ENCODE measurements around the gene UAP1L1. TPM values are rescaled to one million over a fixed set of nuclear protein-coding genes. Genes with fewer than 3 reads are reported as not detected.
A peak's percentile ranks its signal among the peaks of the same experiment; 100 is the strongest.

The UAP1L1 gene
- total RNA-seq, 1 experiment from 2014 or later = 9.0 TPM

DNA sequence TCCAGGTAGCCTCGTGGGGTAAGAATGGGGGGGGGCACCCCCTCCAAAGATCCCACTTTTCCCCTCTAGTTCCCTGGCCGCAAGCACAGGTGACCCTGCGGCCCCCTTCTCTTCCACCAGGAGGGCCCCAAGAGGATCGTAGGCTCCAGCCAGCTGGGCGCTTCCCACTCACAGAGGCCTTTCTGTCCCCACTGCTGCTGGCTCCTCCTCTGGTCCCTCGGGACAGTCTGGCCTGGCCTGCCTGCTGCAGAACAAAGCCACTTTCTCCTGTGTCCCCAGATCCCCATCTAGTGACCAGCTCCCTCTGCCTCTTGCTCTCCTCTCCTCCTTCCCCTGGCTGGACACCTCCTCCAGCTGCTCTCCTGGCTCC is 6.4 kb upstream of the UAP1L1 start:
- Histone ChIP-seq H3K4me3 (ENCODE audit: insufficient read depth, low read depth, low read length) (peak overlapping the region; percentile 41), H3K27me3 (ENCODE audit: control insufficient read depth, insufficient read depth, low read length) (no peaks in the 10 kb centered on the region), H3K36me3 (replicated peaks; ENCODE audit: control insufficient read depth, insufficient read depth, low read length) (peaks cover 1% of the 10 kb centered on the region)
- no peak for DNase-seq

DNA sequence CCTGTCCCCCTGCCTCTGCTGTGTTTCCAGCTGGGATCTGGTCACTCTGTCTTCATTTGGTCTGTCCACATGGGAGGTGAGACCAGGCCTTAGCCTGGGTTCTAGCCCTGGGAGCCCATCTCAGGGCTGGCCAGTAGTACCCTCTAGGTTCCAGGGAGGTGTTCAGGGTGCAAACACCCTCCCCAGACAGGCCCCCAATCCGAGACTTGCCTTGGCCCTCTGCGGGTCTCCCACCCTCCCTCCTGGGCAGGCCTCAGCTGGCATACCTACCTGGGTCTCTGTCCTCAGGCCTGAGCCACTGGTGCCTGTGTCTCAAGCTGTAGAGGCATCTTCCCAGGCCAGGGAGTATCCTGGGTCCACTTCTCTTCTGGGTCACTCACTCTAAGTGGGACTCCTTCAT is 6.0 kb upstream of the UAP1L1 start:
- no peak for DNase-seq
- Histone ChIP-seq H3K4me3 (ENCODE audit: insufficient read depth, low read depth, low read length) (peak overlapping the region; percentile 41), H3K27me3 (ENCODE audit: control insufficient read depth, insufficient read depth, low read length) (no peaks in the 10 kb centered on the region), H3K36me3 (replicated peaks; ENCODE audit: control insufficient read depth, insufficient read depth, low read length) (no peaks in the 10 kb centered on the region)

- Histone ChIP-seq H3K36me3 (replicated peaks; ENCODE audit: control insufficient read depth, insufficient read depth, low read length) (no peaks in the 10 kb centered on the region), H3K27me3 (ENCODE audit: control insufficient read depth, insufficient read depth, low read length) (peaks cover 13% of the 10 kb centered on the region), H3K4me3 (ENCODE audit: insufficient read depth, low read depth, low read length) (no peak overlapping the region)
- DNase-seq = no peak
Measured at GRCh38 chr9:137073992-137074399, 3.3 kb upstream of the UAP1L1 start.

GRCh38 chr9:137074657-137075274 is 2.6 kb upstream of the UAP1L1 start:
- no peak overlapping the region for H3K4me3 ChIP-seq (ENCODE audit: insufficient read depth, low read depth, low read length)
- no peaks in the 10 kb centered on the region; the same call in none of the 2 replicates for H3K36me3 ChIP-seq (replicated peaks; ENCODE audit: control insufficient read depth, insufficient read depth, low read length)
- no peak for DNase-seq
- H3K27me3 ChIP-seq (ENCODE audit: control insufficient read depth, insufficient read depth, low read length) = peaks cover 13% of the 10 kb centered on the region

GRCh38 chr9:137075275-137075775 is 2.0 kb upstream of the UAP1L1 start:
- Histone ChIP-seq H3K27me3 (ENCODE audit: control insufficient read depth, insufficient read depth, low read length) (peaks cover 13% of the 10 kb centered on the region), H3K36me3 (replicated peaks; ENCODE audit: control insufficient read depth, insufficient read depth, low read length) (no peaks in the 10 kb centered on the region; the same call in none of the 2 replicates), H3K4me3 (ENCODE audit: insufficient read depth, low read depth, low read length) (no peak overlapping the region)
- no peak for DNase-seq

- Histone ChIP-seq H3K27me3 (ENCODE audit: control insufficient read depth, insufficient read depth, low read length) (peaks cover 13% of the 10 kb centered on the region), H3K4me3 (ENCODE audit: insufficient read depth, low read depth, low read length) (peak overlapping the region; percentile 44), H3K36me3 (replicated peaks; ENCODE audit: control insufficient read depth, insufficient read depth, low read length) (peaks cover 1% of the 10 kb centered on the region)
- peak; percentile 59 for DNase-seq
Measured at GRCh38 chr9:137076636-137077009, 694 bp upstream of the UAP1L1 start.

DNA sequence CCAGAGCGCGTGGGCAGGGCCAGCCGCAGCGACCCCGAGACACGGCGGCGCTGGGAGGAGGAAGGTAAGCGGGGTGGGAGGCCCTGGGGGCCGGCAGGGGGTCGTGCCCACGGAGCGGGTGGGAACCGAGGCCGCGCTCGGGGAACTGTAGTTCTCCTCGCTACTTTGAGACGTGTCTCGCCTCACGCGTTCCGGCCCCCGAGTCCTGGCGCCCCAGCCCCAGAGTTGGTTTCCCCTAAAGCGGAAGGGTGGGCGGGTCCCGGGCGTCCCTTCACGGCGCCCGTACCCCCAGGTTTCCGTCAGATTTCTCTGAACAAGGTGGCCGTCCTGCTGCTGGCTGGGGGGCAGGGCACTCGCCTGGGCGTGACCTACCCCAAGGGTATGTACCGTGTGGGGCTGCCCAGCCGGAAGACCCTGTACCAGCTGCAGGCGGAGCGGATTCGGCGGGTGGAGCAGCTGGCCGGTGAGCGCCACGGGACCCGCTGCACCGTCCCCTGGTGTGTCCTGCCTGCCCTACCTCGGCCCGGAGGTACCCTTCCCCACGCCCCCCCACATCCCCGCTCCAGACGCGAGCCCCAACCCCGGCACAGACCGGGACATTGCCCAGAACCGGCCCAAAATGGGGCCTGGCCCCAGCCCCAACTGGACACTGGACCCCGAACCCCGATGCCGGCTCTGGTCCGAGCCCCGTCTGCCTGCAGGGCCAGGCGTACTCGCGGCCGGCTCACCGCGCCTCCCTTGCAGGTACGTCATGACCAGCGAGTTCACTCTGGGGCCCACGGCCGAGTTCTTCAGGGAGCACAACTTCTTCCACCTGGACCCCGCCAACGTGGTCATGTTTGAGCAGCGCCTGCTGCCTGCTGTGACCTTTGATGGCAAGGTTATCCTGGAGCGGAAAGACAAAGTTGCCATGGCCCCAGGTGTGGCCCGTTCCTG is 709 bp downstream of the UAP1L1 start:
- peaks cover 13% of the 10 kb centered on the region for H3K27me3 ChIP-seq (ENCODE audit: control insufficient read depth, insufficient read depth, low read length)
- H3K4me3 ChIP-seq (ENCODE audit: insufficient read depth, low read depth, low read length) = peak overlapping the region; percentile 73
- peak; percentile 74 for DNase-seq
- peaks cover 2% of the 10 kb centered on the region for H3K36me3 ChIP-seq (replicated peaks; ENCODE audit: control insufficient read depth, insufficient read depth, low read length)

DNA sequence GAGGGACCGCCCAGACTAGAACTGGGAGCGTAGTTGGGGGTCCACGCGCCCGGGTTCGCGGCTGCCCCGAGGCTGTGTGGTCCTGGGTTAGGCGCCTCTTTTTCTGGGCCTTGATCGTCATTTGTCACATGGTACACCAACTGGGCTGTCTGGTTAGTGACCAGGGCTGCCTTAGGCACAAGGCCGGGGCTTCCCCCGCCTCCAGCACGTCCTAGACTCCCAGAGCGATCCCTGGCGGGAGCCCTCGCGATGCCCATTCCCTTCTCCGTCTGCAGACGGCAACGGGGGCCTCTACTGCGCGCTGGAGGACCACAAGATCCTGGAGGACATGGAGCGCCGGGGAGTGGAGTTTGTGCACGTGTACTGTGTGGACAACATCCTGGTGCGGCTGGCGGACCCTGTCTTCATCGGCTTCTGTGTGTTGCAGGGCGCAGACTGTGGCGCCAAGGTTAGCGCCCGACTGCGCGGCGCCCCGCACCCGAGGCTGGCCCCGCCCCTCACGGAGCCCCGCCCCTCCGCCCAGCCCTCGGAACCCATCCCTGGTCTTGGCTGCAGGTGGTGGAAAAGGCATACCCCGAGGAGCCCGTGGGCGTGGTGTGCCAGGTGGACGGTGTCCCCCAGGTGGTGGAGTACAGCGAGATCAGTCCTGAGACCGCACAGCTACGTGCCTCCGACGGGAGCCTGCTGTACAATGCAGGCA is 1.5 kb downstream of the UAP1L1 start:
- H3K27me3 ChIP-seq (ENCODE audit: control insufficient read depth, insufficient read depth, low read length) = peaks cover 13% of the 10 kb centered on the region
- H3K4me3 ChIP-seq (ENCODE audit: insufficient read depth, low read depth, low read length) = peak overlapping the region; percentile 73; the same call in 1 of the 2 replicates
- peaks cover 2% of the 10 kb centered on the region for H3K36me3 ChIP-seq (replicated peaks; ENCODE audit: control insufficient read depth, insufficient read depth, low read length)
- peak; percentile 81 for DNase-seq

DNA sequence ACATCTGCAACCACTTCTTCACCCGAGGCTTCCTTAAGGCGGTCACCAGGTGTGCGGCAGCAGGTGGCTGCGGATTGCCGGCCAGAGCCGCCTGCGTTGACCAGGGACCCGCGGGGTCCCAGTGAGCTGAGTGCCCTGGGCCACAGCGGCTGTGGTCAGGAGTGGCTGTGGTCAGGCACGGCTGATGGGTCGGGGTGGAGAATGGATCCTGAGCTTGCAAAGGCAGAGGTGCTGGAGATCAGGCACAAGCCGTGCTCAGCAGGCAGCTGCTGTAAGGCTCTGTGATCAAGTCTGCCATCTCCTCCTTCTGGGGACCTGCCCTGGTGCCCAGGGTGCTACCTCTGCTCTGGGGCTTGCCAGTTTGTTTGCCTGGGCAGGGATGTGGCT is 2.1 kb downstream of the UAP1L1 start:
- Histone ChIP-seq H3K4me3 (ENCODE audit: insufficient read depth, low read depth, low read length) (no peak overlapping the region), H3K36me3 (replicated peaks; ENCODE audit: control insufficient read depth, insufficient read depth, low read length) (peaks cover 2% of the 10 kb centered on the region), H3K27me3 (ENCODE audit: control insufficient read depth, insufficient read depth, low read length) (peaks cover 13% of the 10 kb centered on the region)
- DNase-seq = no peak

GRCh38 chr9:137080260-137081122 is 3.2 kb downstream of the UAP1L1 start:
- no peak for DNase-seq
- H3K4me3 ChIP-seq (ENCODE audit: insufficient read depth, low read depth, low read length) = no peak overlapping the region
- H3K27me3 ChIP-seq (ENCODE audit: control insufficient read depth, insufficient read depth, low read length) = peaks cover 13% of the 10 kb centered on the region
- peaks cover 2% of the 10 kb centered on the region for H3K36me3 ChIP-seq (replicated peaks; ENCODE audit: control insufficient read depth, insufficient read depth, low read length)

- Histone ChIP-seq H3K36me3 (replicated peaks; ENCODE audit: control insufficient read depth, insufficient read depth, low read length) (peaks cover 2% of the 10 kb centered on the region), H3K27me3 (ENCODE audit: control insufficient read depth, insufficient read depth, low read length) (peaks cover 13% of the 10 kb centered on the region), H3K4me3 (ENCODE audit: insufficient read depth, low read depth, low read length) (no peak overlapping the region)
- DNase-seq = no peak
Measured at GRCh38 chr9:137082222-137082924, 5.1 kb downstream of the UAP1L1 start.

GRCh38 chr9:137082925-137083290 is 5.6 kb downstream of the UAP1L1 start:
- peaks cover 10% of the 10 kb centered on the region for H3K27me3 ChIP-seq (ENCODE audit: control insufficient read depth, insufficient read depth, low read length)
- DNase-seq = no peak
- H3K36me3 ChIP-seq (replicated peaks; ENCODE audit: control insufficient read depth, insufficient read depth, low read length) = peaks cover 2% of the 10 kb centered on the region
- no peak overlapping the region for H3K4me3 ChIP-seq (ENCODE audit: insufficient read depth, low read depth, low read length)

GRCh38 chr9:137083394-137084004 is 6.2 kb downstream of the UAP1L1 start:
- H3K27me3 ChIP-seq (ENCODE audit: control insufficient read depth, insufficient read depth, low read length) = peaks cover 4% of the 10 kb centered on the region
- H3K4me3 ChIP-seq (ENCODE audit: insufficient read depth, low read depth, low read length) = no peak overlapping the region
- H3K36me3 ChIP-seq (replicated peaks; ENCODE audit: control insufficient read depth, insufficient read depth, low read length) = peaks cover 2% of the 10 kb centered on the region
- DNase-seq = no peak
